Fibroblast of lung (primary cell): ENCODE data around the gene NAPG.

Experiments used
- EZH2 ChIP-seq: IDR thresholded peaks from 2 replicates; pipeline ENCODE4 v1.5.1; 2012; ENCODE audit warnings: low read length, control low read depth, mild to moderate bottlenecking; ENCODE audit errors: missing control alignments
- TF ChIP-seq, protein P1 (sequence below), 2 donors: IDR thresholded peaks in 1 of 2; conservative IDR thresholded peaks in 1 of 2; 1 replicate in 1 of 2; 2 replicates in 1 of 2; pipeline ENCODE4 v1.5.1; 2011 to 2012; ENCODE audit warnings: low read length in 2 of 2, control low read depth in 1 of 2, inconsistent platforms in 1 of 2, low read depth in 1 of 2, mild to moderate bottlenecking in 1 of 2

DNA sequence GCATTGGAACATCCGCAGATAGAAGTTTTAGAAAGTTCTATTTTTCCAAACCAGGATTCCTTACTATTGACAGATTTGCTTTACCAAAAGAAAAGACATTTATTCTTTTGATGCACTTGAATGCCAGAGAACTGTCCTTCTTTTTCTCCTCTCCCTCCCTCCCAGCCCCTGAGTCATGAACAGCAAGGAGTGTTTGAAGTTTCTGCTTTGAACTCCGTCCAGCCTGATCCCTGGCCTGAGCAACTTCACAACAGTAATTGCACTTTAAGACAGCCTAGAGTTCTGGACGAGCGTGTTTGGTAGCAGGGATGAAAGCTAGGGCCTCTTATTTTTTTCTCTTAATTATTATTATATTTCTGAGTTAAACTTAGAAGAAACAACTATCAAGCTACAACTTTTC lies 37.8 kb upstream of the NAPG start:
- TF ChIP-seq, protein P1, sequence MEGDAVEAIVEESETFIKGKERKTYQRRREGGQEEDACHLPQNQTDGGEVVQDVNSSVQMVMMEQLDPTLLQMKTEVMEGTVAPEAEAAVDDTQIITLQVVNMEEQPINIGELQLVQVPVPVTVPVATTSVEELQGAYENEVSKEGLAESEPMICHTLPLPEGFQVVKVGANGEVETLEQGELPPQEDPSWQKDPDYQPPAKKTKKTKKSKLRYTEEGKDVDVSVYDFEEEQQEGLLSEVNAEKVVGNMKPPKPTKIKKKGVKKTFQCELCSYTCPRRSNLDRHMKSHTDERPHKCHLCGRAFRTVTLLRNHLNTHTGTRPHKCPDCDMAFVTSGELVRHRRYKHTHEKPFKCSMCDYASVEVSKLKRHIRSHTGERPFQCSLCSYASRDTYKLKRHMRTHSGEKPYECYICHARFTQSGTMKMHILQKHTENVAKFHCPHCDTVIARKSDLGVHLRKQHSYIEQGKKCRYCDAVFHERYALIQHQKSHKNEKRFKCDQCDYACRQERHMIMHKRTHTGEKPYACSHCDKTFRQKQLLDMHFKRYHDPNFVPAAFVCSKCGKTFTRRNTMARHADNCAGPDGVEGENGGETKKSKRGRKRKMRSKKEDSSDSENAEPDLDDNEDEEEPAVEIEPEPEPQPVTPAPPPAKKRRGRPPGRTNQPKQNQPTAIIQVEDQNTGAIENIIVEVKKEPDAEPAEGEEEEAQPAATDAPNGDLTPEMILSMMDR (conservative IDR thresholded peaks at IDR 0.05 in 1 of 2, IDR thresholded peaks at IDR 0.05 in 1 of 2; ENCODE audit: low read depth in 1 of 2, low read length in 2 of 2) = no peak
- TF ChIP-seq EZH2 = no peak
